NCI-H2227 (cell line): ENCODE results near the gene TAF13.
"Not testable (repeated sequence)": the region's sequence is repeated elsewhere in the genome, so short reads cannot be mapped to it uniquely, and the experiment has no call there.

Experiments
- DNase-seq: peaks from one replicate; lab custom pipeline; 2025; ENCODE audit not compliant: unreplicated experiment; lab: John Stamatoyannopoulos, UW

The TAF13 gene

GRCh38 chr1:109048335-109048734, 27.5 kb downstream of the TAF13 start:
- no peak for DNase-seq

- DNase-seq = no peak
Measured at GRCh38 chr1:109047339-109047738, 28.5 kb downstream of the TAF13 start.

DNA sequence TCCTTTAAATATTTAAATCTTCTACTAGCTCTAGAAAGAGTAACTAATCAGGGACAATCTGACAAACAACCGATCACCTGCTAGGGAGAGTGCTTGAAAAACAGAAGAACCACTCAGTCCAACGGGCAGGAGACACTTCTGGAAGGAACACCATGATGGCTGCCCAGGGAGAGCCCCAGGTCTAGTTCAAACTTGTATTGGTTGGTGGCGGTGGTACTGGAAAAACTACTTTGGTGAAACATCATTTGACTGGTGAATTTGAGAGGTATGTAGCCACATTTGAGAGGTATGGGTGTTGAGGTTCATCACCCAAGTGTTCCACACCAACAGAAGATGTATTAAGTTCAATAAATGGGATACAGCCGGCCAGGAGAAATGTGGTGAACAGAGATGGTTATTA, 29.1 kb downstream of the TAF13 start:
- no peak for DNase-seq

- DNase-seq = no peak
Measured at GRCh38 chr1:109045595-109045994, 30.2 kb downstream of the TAF13 start.

DNA sequence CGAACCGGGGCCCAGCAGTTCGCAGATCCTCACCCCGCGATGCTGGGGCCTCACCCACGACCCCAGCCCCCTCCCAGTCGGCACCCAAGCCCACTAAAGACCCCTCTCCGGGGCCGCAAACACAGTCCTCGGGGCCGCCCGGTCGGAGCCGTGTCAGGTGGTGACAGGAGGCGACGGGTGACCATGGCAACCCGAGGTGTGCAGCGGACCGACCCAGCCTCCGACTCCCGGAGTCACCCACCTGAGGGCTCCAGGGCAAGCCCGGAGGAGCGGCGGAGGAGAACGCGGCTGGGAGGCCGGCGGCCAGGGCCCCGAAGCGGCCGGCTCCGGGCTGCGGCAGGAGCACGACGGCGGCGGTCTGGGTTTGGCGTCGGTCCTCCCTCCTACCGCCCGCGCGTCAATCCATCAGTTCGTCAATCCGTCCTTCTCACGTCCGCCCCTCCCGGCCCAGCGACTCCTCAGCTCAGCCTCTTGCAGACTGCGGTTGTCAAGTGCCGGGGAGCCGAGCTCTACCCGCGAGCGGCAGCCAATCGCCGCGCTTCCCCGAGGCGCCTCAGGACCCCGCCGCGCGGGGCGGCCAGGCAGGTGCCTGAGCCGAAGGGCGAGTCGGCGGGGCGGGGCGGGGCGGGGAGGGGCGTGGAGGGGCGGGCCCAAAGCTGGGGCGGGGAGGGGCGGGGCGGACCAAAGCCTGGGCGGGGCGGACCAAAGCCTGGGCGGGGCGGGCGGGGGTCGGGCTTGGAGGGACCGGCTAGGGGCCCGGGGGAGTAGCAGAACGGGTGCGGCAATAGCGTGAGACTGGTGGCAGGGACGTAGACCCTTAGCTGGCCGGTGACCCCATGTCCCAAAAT, 34.0 kb downstream of the TAF13 start, which contains the start of gene WDR47:
TSS of gene WDR47 (minus strand) at position 482 of the 848 bp plus-strand sequence. CDS start 18,590 bp downstream, outside the sequence.
- DNase-seq = peak; percentile 98

DNA sequence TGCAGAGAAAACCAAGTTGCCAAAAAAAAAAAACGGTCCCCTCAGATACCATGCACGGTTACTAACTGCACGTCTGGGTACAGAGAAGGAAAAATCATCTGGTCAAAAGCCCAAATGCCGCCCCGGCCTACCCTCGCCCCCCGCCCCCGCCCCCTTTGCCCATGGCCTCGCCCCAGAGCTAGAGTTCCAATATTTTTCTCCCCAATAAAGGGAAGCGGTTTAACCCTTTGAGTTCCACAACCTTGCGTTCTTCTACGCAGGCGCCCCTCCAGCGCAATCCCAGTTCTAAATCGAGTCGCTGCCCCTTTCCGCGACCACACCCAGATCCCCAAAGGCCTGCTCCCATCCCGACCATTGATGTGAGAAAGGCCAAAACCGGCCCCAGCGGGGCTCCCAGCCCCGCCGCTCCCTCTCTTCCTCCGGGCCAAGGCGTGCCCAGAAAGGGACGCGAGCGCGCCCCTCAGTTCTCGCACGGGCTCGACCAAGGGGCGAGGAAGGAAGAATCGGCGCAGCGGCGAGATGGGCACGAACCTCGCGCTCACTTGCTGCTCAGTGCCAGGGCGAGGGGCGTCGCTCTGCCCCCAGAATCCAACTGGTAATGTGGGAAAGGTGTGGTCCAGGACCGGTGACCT, 34.7 kb downstream of the TAF13 start:
- peak; percentile 72 for DNase-seq

GRCh38 chr1:109040627-109040988, 35.2 kb downstream of the TAF13 start:
- no peak for DNase-seq

DNA sequence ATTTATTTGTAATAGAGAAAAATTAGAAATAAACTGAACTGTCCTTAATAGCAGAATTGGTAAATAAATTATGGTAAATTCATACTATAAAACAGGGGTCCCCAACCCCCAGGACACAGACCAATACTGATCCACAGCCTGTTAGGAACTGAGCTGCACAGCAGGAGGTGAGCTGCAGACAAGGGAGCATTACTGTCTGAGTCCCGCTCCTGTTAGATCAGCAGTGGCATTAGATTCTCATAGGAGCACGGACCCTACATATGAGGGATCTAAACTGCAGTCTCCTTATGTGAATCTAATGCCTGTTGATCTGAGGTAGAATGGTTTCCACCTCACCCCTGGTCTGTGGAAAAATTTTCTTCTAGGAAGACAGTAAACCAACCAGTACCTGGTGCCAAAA, 41.4 kb downstream of the TAF13 start:
- DNase-seq = no peak

DNA sequence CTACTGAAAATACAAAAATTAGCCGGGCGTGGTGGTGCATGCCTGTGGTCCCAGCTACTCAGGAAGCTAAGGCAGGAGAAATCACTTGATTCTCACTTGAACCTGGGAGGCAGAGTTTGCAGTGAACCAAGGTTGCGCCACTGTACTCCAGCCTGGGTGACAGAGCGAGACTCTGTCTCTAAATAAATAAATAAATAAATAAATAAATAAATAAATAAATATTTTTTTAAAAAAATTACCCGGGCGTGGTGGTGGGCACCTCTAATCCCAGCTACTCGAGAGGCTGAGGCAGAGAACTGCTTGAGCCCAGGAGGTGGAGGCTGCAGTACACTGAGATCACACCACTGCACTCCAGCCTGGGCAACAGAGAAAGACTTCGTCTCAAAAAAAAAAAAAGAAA, 46.3 kb downstream of the TAF13 start:
- not testable (repeated sequence) for DNase-seq

- no peak for DNase-seq
Measured at GRCh38 chr1:109027841-109028240, 48.0 kb downstream of the TAF13 start.

GRCh38 chr1:109025694-109026093, 50.1 kb downstream of the TAF13 start:
- no peak for DNase-seq

DNA sequence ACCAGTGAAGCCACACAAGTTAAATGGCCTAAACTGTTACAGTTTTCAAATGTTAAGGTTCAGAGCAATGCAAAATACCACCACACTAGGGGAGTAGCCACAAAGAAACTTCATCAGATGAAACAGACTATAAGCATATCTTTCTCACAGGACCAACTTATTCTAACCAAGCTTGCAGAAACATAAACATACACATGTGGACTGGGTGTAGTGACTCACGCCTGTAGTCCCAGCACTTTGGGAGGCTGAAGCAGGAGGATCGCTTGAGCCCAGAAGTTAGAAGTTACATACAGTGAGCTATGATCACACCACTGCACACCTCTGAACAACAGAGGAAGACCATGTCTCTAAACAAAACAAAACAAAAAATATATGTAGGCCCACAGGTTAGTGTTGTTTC, 51.2 kb downstream of the TAF13 start:
- no peak for DNase-seq

DNA sequence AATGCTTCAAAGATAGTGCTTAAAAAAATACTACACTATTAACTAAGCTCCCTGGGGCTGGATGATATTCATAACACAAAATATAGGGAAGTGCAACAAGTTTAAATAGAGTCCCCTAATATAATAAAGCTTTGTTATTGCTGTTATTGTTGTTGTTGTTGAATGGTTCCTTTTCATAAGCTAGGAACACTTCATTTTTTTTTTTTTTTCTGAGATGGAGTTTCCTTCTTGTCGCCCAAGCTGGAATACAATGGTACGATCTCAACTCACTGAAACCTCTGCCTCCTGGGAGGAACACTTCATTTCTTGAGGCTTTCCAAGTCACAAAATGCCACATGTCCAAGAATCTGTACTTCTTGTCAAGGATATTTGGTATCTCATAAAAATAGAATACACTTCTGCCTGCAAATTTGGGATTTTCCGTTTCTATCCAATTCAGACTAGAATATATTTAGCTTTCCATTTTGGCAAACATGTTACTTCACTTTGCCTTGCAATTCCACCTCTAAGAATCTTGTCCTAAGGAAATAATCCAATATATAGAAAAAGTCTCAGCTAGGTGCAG, 55.0 kb downstream of the TAF13 start:
- no peak for DNase-seq

DNA sequence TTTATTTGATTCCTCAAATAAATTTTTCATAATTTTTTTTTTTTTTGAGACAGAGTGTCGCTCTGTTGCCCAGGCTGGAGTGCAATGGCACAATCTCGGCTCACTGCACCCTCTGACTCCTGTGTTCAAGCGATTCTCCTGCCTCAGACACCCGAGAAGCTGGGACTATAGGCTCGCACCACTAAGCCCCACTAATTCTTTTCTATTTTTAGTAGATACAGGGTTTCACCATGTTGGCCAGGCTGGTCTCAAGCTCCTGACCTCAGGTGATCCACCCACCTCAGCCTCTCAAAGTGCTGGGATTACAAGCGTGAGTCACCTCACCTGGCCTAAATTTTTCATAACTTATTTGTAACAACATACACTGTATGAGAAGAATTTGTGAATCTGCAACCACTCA, 58.1 kb downstream of the TAF13 start:
- DNase-seq = not testable (repeated sequence)

- no peak for DNase-seq
Measured at GRCh38 chr1:109017134-109017533, 58.7 kb downstream of the TAF13 start.
